Liver (tissue), 9 donors: ENCODE data around the gene KRTAP3-3. TPM values are rescaled to one million over a fixed set of nuclear protein-coding genes. Genes with fewer than 3 reads are reported as not detected.

ENCODE experiments used
- DNase-seq: peaks from one replicate; pipeline ENCODE4 v3.0.0-alpha.2; 2017; ENCODE audit warnings: low spot score
- H3K27ac ChIP-seq, 2 donors: one replicate each; pipeline ENCODE4 v1.7.0; 2013; ENCODE audit warnings: inconsistent platforms in 2 of 2, low read length in 2 of 2, control low read depth in 1 of 2, low read depth in 1 of 2, mild to moderate bottlenecking in 1 of 2
- H3K27me3 ChIP-seq, 4 donors: one replicate each; pipeline versions ENCODE4 v1.6.1 to v1.7.0; 2013; ENCODE audit warnings: low read length in 3 of 4, inconsistent platforms in 1 of 4, mild to moderate bottlenecking in 1 of 4, moderate library complexity in 1 of 4; ENCODE audit not compliant: control insufficient read depth in 4 of 4, insufficient read depth in 4 of 4
- H3K36me3 ChIP-seq, 4 donors: one replicate each; pipeline versions ENCODE4 v1.6.1 to v1.7.0; 2013; ENCODE audit warnings: low read length in 3 of 4, mild to moderate bottlenecking in 3 of 4, low read depth in 1 of 4, moderate library complexity in 1 of 4; ENCODE audit not compliant: control insufficient read depth in 4 of 4, insufficient read depth in 3 of 4
- H3K4me1 ChIP-seq, 4 donors: one replicate each; pipeline versions ENCODE4 v1.6.1 to v1.7.0; 2013; ENCODE audit warnings: low read length in 3 of 4, mild to moderate bottlenecking in 3 of 4, moderate library complexity in 1 of 4; ENCODE audit not compliant: control insufficient read depth in 4 of 4, insufficient read depth in 4 of 4
- H3K4me3 ChIP-seq, 3 donors: one replicate each; pipeline versions ENCODE4 v1.6.1 to v1.7.0; 2013; ENCODE audit warnings: low read length in 3 of 3, control low read depth in 1 of 3, low read depth in 1 of 3, mild to moderate bottlenecking in 1 of 3
- H3K9ac ChIP-seq, 2 donors: one replicate each; pipeline ENCODE4 v1.7.0; 2013; ENCODE audit warnings: low read length in 2 of 2, mild to moderate bottlenecking in 2 of 2, moderate library complexity in 2 of 2, control low read depth in 1 of 2, low read depth in 1 of 2
- H3K9me3 ChIP-seq, 4 donors: one replicate each; pipeline versions ENCODE4 v1.6.1 to v1.7.0; 2013; ENCODE audit warnings: low read length in 3 of 4; ENCODE audit not compliant: control insufficient read depth in 4 of 4
- EGR1 ChIP-seq, 2 donors: IDR thresholded peaks; 2 replicates each; pipeline ENCODE4 v1.6.1; 2016 to 2018; ENCODE audit warnings: antibody characterized with exemption in 2 of 2, low read depth in 2 of 2
- FOXA1 ChIP-seq: IDR thresholded peaks from 2 replicates; pipeline ENCODE4 v1.6.1; 2016; ENCODE audit warnings: antibody characterized with exemption
- FOXA2 ChIP-seq: IDR thresholded peaks from 2 replicates; pipeline ENCODE4 v1.6.1; 2016; ENCODE audit warnings: antibody characterized with exemption
- GABPA ChIP-seq, 2 donors: IDR thresholded peaks in 1 of 2; conservative IDR thresholded peaks in 1 of 2; 2 replicates each; pipeline ENCODE4 v1.6.1; 2016; ENCODE audit warnings: antibody characterized with exemption in 2 of 2, mild to moderate bottlenecking in 1 of 2, moderate library complexity in 1 of 2
- HNF4A ChIP-seq, 2 donors: conservative IDR thresholded peaks; 2 replicates each; pipeline ENCODE4 v1.6.1; 2016; ENCODE audit warnings: antibody characterized with exemption in 2 of 2, mild to moderate bottlenecking in 2 of 2
- JUND ChIP-seq, 2 donors: IDR thresholded peaks; 2 replicates each; pipeline ENCODE4 v1.6.1; 2016; ENCODE audit warnings: antibody characterized with exemption in 2 of 2
- NR2F2 ChIP-seq: IDR thresholded peaks from 2 replicates; pipeline ENCODE4 v1.6.1; 2016; ENCODE audit warnings: antibody characterized with exemption
- RAD21 ChIP-seq, 2 donors: IDR thresholded peaks; 2 replicates each; pipeline ENCODE4 v1.6.1; 2016; ENCODE audit warnings: antibody characterized with exemption in 2 of 2, mild to moderate bottlenecking in 2 of 2
- REST ChIP-seq: IDR thresholded peaks from 2 replicates; pipeline ENCODE4 v1.6.1; 2016; ENCODE audit warnings: antibody characterized with exemption, mild to moderate bottlenecking
- RXRA ChIP-seq, 2 donors: IDR thresholded peaks; 2 replicates each; pipeline ENCODE4 v1.6.1; 2017 to 2018; ENCODE audit warnings: antibody characterized with exemption in 2 of 2, mild to moderate bottlenecking in 1 of 2
- SP1 ChIP-seq: IDR thresholded peaks from 2 replicates; pipeline ENCODE4 v1.6.1; 2018; ENCODE audit warnings: antibody characterized with exemption, mild to moderate bottlenecking
- TAF1 ChIP-seq: conservative IDR thresholded peaks from 2 replicates; pipeline ENCODE4 v1.6.1; 2016; ENCODE audit warnings: antibody characterized with exemption, mild to moderate bottlenecking
- YY1 ChIP-seq: IDR thresholded peaks from 2 replicates; pipeline ENCODE4 v1.6.1; 2016; ENCODE audit warnings: antibody characterized with exemption, mild to moderate bottlenecking
- ZBTB33 ChIP-seq: IDR thresholded peaks from 2 replicates; pipeline ENCODE4 v1.6.1; 2016; ENCODE audit warnings: antibody characterized with exemption
- WGBS: extraction: QIAGEN DNeasy Blood & Tissue Kit; methylation state at CpG from one replicate; pipeline ENCODE4 v1.1.7; 2013; 5-methylcytosine and 5-hydroxymethylcytosine counted together
- polyA plus RNA-seq, 2 donors: library from polyadenylated mRNA; stranded (reverse) in 1 of 2; unstranded in 1 of 2; fragments of 200-250 nt in 1 of 2; fragments of >200 nt in 1 of 2; fragmentation: Nextera tagmentation in 1 of 2; extraction: Ambion mirVana in 1 of 2; gene quantifications; one replicate each; pipeline versions ENCODE4 v1.2.1 to v1.2.3, GENCODE V29; 2013 to 2015
- total RNA-seq, 2 donors: library from RNA; depleted of rRNA; stranded (reverse); fragments of >200 nt; gene quantifications; one replicate each; pipeline ENCODE4 v1.2.3, GENCODE V29; 2014
- TF ChIP-seq, protein P1 (sequence below): IDR thresholded peaks from 2 replicates; pipeline ENCODE4 v1.6.1; 2016; ENCODE audit warnings: antibody characterized with exemption
- TF ChIP-seq, protein P2 (sequence below): fragments of 150-350 bp; IDR thresholded peaks from 2 replicates; pipeline ENCODE4 v1.5.1; 2017; ENCODE audit warnings: improper control_type of control experiment, low read depth, low read length; ENCODE audit not compliant: missing input control
- TF ChIP-seq, protein P3 (sequence below): IDR thresholded peaks from 2 replicates; pipeline ENCODE4 v1.6.1; 2016; ENCODE audit warnings: antibody characterized with exemption
- donor health status: healthy.
- donor health status: healthy.
- donor health status: healthy.
- donor health status: healthy.
- donor health status: healthy.

The KRTAP3-3 gene
- total and polyA plus RNA-seq, 4 donors: not detected

GRCh38 chr17:40997361-40997760 is 3.4 kb upstream of the KRTAP3-3 start (continued):
- no peak for TF ChIP-seq ZBTB33
- TF ChIP-seq FOXA2: no peak
- no peak for TF ChIP-seq HNF4A (conservative IDR thresholded peaks at IDR 0.05)
- TF ChIP-seq, protein P1, sequence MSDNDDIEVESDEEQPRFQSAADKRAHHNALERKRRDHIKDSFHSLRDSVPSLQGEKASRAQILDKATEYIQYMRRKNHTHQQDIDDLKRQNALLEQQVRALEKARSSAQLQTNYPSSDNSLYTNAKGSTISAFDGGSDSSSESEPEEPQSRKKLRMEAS: no peak
- TF ChIP-seq TAF1: no peak
- TF ChIP-seq NR2F2: no peak
- no peak for TF ChIP-seq GABPA (IDR thresholded peaks at IDR 0.05 in 1 of 2, conservative IDR thresholded peaks at IDR 0.05 in 1 of 2)
- TF ChIP-seq FOXA1: no peak

DNA sequence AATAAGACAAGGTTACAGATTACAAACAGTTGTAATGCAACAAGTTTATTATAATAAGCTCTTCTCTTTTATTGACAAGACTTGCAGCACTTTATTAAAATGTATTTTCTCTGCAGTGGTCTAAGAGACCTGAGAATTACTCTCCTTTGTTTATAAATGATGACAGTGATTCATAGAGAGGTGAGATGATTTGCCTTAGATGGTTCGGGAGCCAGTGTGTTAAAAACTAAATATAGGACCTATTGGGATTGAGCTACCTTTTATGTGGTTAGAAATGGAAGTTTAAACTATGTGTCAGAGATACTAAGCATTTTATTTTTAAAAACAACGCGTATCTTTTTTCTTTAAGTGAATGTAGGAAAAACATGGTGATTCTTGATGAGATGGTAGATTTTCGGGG is 2.9 kb upstream of the KRTAP3-3 start:
- H3K9me3 ChIP-seq: no peaks in the 10 kb centered on the region
- no peak overlapping the region for H3K4me3 ChIP-seq
- no peaks in the 10 kb centered on the region for H3K36me3 ChIP-seq
- no peaks in the 10 kb centered on the region for H3K4me1 ChIP-seq
- WGBS: 82% methylated on average over 4 of the region's 4 CpGs
- no peak overlapping the region for H3K27ac ChIP-seq
- no peak overlapping the region for H3K9ac ChIP-seq
- TF ChIP-seq FOXA1: no peak
- TF ChIP-seq, protein P2, sequence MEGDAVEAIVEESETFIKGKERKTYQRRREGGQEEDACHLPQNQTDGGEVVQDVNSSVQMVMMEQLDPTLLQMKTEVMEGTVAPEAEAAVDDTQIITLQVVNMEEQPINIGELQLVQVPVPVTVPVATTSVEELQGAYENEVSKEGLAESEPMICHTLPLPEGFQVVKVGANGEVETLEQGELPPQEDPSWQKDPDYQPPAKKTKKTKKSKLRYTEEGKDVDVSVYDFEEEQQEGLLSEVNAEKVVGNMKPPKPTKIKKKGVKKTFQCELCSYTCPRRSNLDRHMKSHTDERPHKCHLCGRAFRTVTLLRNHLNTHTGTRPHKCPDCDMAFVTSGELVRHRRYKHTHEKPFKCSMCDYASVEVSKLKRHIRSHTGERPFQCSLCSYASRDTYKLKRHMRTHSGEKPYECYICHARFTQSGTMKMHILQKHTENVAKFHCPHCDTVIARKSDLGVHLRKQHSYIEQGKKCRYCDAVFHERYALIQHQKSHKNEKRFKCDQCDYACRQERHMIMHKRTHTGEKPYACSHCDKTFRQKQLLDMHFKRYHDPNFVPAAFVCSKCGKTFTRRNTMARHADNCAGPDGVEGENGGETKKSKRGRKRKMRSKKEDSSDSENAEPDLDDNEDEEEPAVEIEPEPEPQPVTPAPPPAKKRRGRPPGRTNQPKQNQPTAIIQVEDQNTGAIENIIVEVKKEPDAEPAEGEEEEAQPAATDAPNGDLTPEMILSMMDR: no peak
- H3K27me3 ChIP-seq: peaks cover 0 to 11% (median 0%) of the 10 kb centered on the region in 4 donors
- DNase-seq: no peak

GRCh38 chr17:40995116-40995515 is 1.2 kb upstream of the KRTAP3-3 start:
- H3K27ac ChIP-seq: no peak overlapping the region
- peaks cover 0 to 11% (median 0%) of the 10 kb centered on the region in 4 donors for H3K27me3 ChIP-seq
- no peak overlapping the region for H3K9ac ChIP-seq
- H3K36me3 ChIP-seq: no peaks in the 10 kb centered on the region
- H3K4me1 ChIP-seq: no peaks in the 10 kb centered on the region
- 8% methylated on average over 1 of the region's 1 CpG for WGBS
- no peak for DNase-seq
- no peaks in the 10 kb centered on the region for H3K9me3 ChIP-seq
- H3K4me3 ChIP-seq: no peak overlapping the region
- TF ChIP-seq GABPA (IDR thresholded peaks at IDR 0.05 in 1 of 2, conservative IDR thresholded peaks at IDR 0.05 in 1 of 2) (no peak), SP1 (no peak), NR2F2 (no peak), FOXA2 (no peak), HNF4A (conservative IDR thresholded peaks at IDR 0.05) (no peak), TAF1 (no peak), REST (no peak), EGR1 (IDR thresholded peaks at IDR 0.05; ENCODE audit: low read depth in 2 of 2) (no peak), RXRA (IDR thresholded peaks at IDR 0.05) (no peak), JUND (IDR thresholded peaks at IDR 0.05) (no peak), YY1 (no peak), FOXA1 (no peak), ZBTB33 (no peak), RAD21 (IDR thresholded peaks at IDR 0.05) (no peak)
- TF ChIP-seq, protein P1: no peak
- TF ChIP-seq, protein P3, sequence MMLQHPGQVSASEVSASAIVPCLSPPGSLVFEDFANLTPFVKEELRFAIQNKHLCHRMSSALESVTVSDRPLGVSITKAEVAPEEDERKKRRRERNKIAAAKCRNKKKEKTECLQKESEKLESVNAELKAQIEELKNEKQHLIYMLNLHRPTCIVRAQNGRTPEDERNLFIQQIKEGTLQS: no peak
- TF ChIP-seq, protein P2: no peak
